ENCODE results near the gene TPSB2. TPM values are rescaled to one million over a fixed set of nuclear protein-coding genes. Genes with fewer than 3 reads are reported as not detected.
A peak's percentile ranks its signal among the peaks of the same experiment; 100 is the strongest.

TPSB2 gene
- total RNA-seq, 1 experiment from 2014 or later = 0.44 TPM

DNA sequence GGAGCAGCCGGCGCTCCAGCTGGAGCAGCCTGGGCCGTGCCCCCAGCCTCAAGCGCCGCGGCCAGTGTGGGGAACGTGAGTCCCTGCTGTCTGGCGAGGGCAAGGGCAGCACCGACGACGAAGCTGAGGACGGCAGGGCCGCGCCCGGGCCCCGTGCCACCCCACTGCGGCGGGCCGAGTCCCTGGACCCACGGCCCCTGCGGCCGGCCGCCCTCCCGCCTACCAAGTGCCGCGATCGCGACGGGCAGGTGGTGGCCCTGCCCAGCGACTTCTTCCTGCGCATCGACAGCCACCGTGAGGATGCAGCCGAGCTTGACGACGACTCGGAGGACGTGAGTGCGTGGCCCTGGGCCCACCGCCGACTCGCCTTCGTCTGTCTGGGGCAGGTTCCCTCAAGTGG lies 20.9 kb downstream of the TPSB2 start:
- no peak overlapping the region for H3K4me3 Mint-ChIP-seq
- H3K9me3 Mint-ChIP-seq = no peaks in the 10 kb centered on the region
- POLR2A ChIA-PET = no interaction called here
- 0 out of 2 replicates have a peak overlapping the region, but pooled peaks have one; percentile 49 for H3K27ac Mint-ChIP-seq
- H3K4me1 Mint-ChIP-seq = no peaks in the 10 kb centered on the region
- ATAC-seq = no peak
- H3K36me3 Mint-ChIP-seq = 0 out of 2 replicates have a peak, but pooled peaks cover 3% of the 10 kb centered on the region
- no peak for TF ChIP-seq CBFB (CRISPR knock-in tag; IDR thresholded peaks at IDR 0.05; ENCODE audit: low read depth)
- no peak for TF ChIP-seq RORB (CRISPR knock-in tag; IDR thresholded peaks at IDR 0.05)
- no peak for TF ChIP-seq ZBTB21 (CRISPR knock-in tag; IDR thresholded peaks at IDR 0.05; ENCODE audit: borderline replicate concordance)
- TF ChIP-seq, protein P1, sequence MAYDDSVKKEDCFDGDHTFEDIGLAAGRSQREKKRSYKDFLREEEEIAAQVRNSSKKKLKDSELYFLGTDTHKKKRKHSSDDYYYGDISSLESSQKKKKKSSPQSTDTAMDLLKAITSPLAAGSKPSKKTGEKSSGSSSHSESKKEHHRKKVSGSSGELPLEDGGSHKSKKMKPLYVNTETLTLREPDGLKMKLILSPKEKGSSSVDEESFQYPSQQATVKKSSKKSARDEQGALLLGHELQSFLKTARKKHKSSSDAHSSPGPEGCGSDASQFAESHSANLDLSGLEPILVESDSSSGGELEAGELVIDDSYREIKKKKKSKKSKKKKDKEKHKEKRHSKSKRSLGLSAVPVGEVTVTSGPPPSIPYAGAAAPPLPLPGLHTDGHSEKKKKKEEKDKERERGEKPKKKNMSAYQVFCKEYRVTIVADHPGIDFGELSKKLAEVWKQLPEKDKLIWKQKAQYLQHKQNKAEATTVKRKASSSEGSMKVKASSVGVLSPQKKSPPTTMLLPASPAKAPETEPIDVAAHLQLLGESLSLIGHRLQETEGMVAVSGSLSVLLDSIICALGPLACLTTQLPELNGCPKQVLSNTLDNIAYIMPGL (CRISPR knock-in tag; IDR thresholded peaks at IDR 0.05) = no peak
- TF ChIP-seq, protein P2, sequence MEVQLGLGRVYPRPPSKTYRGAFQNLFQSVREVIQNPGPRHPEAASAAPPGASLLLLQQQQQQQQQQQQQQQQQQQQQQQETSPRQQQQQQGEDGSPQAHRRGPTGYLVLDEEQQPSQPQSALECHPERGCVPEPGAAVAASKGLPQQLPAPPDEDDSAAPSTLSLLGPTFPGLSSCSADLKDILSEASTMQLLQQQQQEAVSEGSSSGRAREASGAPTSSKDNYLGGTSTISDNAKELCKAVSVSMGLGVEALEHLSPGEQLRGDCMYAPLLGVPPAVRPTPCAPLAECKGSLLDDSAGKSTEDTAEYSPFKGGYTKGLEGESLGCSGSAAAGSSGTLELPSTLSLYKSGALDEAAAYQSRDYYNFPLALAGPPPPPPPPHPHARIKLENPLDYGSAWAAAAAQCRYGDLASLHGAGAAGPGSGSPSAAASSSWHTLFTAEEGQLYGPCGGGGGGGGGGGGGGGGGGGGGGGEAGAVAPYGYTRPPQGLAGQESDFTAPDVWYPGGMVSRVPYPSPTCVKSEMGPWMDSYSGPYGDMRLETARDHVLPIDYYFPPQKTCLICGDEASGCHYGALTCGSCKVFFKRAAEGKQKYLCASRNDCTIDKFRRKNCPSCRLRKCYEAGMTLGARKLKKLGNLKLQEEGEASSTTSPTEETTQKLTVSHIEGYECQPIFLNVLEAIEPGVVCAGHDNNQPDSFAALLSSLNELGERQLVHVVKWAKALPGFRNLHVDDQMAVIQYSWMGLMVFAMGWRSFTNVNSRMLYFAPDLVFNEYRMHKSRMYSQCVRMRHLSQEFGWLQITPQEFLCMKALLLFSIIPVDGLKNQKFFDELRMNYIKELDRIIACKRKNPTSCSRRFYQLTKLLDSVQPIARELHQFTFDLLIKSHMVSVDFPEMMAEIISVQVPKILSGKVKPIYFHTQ (CRISPR knock-in tag; IDR thresholded peaks at IDR 0.05) = no peak
- no peak for TF ChIP-seq TP53 (CRISPR knock-in tag; IDR thresholded peaks at IDR 0.05)
- TF ChIP-seq, protein P3, sequence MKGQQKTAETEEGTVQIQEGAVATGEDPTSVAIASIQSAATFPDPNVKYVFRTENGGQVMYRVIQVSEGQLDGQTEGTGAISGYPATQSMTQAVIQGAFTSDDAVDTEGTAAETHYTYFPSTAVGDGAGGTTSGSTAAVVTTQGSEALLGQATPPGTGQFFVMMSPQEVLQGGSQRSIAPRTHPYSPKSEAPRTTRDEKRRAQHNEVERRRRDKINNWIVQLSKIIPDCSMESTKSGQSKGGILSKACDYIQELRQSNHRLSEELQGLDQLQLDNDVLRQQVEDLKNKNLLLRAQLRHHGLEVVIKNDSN (CRISPR knock-in tag; IDR thresholded peaks at IDR 0.05) = no peak
- no peak for TF ChIP-seq FOXJ3 (CRISPR knock-in tag; IDR thresholded peaks at IDR 0.05; ENCODE audit: borderline replicate concordance)
- no peak for TF ChIP-seq SP1 (CRISPR knock-in tag; conservative IDR thresholded peaks at IDR 0.05)
- CTCF ChIA-PET = no interaction called here
- no peak for DNase-seq (ENCODE audit: low spot score)
- H3K27me3 Mint-ChIP-seq (ENCODE audit: low read depth) = no peaks in the 10 kb centered on the region

DNA sequence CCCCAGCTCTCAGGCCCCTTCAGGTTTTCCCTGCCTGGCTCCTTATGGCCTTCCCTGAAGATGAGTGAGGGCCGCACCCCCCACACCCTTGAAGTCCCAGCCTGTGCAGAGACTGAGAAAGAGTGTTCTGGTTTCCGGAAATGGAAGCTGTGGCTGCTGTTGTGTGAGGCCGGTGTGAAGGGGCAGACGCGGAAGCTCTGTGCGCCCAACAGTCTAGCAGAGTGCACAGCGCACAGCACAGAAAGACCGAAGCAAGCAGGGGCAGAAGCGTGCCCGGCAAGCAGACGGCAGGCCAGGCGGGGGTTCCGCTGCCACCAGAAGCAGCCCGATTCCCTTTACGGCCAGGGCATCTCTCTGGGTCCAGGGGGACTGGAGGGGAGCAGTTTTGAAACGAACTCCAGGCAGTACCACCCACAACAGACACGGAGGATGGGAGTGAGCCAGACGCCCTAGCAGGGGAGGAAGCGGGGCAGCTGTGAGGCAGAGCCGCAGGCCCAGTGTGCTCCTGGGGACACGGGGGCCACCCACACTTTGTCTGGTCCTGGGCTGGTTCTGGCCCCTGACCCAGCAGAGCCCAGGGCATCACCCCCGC lies 21.6 kb downstream of the TPSB2 start:
- POLR2A ChIA-PET = no interaction called here
- Mint-ChIP-seq H3K36me3 (0 out of 2 replicates have a peak, but pooled peaks cover 3% of the 10 kb centered on the region), H3K4me1 (no peaks in the 10 kb centered on the region), H3K27me3 (ENCODE audit: low read depth) (no peaks in the 10 kb centered on the region), H3K27ac (no peak overlapping the region), H3K4me3 (no peak overlapping the region), H3K9me3 (no peaks in the 10 kb centered on the region)
- CTCF ChIA-PET = no interaction called here
- DNase-seq (ENCODE audit: low spot score) (no peak), ATAC-seq (no peak)
- no peak for TF ChIP-seq ZNF671 (CRISPR knock-in tag; IDR thresholded peaks at IDR 0.05)
- TF ChIP-seq, protein P4, sequence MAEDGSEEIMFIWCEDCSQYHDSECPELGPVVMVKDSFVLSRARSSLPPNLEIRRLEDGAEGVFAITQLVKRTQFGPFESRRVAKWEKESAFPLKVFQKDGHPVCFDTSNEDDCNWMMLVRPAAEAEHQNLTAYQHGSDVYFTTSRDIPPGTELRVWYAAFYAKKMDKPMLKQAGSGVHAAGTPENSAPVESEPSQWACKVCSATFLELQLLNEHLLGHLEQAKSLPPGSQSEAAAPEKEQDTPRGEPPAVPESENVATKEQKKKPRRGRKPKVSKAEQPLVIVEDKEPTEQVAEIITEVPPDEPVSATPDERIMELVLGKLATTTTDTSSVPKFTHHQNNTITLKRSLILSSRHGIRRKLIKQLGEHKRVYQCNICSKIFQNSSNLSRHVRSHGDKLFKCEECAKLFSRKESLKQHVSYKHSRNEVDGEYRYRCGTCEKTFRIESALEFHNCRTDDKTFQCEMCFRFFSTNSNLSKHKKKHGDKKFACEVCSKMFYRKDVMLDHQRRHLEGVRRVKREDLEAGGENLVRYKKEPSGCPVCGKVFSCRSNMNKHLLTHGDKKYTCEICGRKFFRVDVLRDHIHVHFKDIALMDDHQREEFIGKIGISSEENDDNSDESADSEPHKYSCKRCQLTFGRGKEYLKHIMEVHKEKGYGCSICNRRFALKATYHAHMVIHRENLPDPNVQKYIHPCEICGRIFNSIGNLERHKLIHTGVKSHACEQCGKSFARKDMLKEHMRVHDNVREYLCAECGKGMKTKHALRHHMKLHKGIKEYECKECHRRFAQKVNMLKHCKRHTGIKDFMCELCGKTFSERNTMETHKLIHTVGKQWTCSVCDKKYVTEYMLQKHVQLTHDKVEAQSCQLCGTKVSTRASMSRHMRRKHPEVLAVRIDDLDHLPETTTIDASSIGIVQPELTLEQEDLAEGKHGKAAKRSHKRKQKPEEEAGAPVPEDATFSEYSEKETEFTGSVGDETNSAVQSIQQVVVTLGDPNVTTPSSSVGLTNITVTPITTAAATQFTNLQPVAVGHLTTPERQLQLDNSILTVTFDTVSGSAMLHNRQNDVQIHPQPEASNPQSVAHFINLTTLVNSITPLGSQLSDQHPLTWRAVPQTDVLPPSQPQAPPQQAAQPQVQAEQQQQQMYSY (CRISPR knock-in tag; IDR thresholded peaks at IDR 0.05) = no peak
- no peak for TF ChIP-seq ATF1 (CRISPR knock-in tag; IDR thresholded peaks at IDR 0.05)
- no peak for TF ChIP-seq JAZF1 (CRISPR knock-in tag; IDR thresholded peaks at IDR 0.05)
- TF ChIP-seq JUN (CRISPR knock-in tag; IDR thresholded peaks at IDR 0.05) = no peak
- TF ChIP-seq, protein P5, sequence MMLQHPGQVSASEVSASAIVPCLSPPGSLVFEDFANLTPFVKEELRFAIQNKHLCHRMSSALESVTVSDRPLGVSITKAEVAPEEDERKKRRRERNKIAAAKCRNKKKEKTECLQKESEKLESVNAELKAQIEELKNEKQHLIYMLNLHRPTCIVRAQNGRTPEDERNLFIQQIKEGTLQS (CRISPR knock-in tag; conservative IDR thresholded peaks at IDR 0.05) = no peak
- TF ChIP-seq SP1 (CRISPR knock-in tag; conservative IDR thresholded peaks at IDR 0.05) = no peak
- TF ChIP-seq, protein P6, sequence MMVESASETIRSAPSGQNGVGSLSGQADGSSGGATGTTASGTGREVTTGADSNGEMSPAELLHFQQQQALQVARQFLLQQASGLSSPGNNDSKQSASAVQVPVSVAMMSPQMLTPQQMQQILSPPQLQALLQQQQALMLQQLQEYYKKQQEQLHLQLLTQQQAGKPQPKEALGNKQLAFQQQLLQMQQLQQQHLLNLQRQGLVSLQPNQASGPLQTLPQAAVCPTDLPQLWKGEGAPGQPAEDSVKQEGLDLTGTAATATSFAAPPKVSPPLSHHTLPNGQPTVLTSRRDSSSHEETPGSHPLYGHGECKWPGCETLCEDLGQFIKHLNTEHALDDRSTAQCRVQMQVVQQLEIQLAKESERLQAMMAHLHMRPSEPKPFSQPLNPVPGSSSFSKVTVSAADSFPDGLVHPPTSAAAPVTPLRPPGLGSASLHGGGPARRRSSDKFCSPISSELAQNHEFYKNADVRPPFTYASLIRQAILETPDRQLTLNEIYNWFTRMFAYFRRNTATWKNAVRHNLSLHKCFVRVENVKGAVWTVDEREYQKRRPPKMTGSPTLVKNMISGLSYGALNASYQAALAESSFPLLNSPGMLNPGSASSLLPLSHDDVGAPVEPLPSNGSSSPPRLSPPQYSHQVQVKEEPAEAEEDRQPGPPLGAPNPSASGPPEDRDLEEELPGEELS (CRISPR knock-in tag; IDR thresholded peaks at IDR 0.05) = no peak
- TF ChIP-seq, protein P7, sequence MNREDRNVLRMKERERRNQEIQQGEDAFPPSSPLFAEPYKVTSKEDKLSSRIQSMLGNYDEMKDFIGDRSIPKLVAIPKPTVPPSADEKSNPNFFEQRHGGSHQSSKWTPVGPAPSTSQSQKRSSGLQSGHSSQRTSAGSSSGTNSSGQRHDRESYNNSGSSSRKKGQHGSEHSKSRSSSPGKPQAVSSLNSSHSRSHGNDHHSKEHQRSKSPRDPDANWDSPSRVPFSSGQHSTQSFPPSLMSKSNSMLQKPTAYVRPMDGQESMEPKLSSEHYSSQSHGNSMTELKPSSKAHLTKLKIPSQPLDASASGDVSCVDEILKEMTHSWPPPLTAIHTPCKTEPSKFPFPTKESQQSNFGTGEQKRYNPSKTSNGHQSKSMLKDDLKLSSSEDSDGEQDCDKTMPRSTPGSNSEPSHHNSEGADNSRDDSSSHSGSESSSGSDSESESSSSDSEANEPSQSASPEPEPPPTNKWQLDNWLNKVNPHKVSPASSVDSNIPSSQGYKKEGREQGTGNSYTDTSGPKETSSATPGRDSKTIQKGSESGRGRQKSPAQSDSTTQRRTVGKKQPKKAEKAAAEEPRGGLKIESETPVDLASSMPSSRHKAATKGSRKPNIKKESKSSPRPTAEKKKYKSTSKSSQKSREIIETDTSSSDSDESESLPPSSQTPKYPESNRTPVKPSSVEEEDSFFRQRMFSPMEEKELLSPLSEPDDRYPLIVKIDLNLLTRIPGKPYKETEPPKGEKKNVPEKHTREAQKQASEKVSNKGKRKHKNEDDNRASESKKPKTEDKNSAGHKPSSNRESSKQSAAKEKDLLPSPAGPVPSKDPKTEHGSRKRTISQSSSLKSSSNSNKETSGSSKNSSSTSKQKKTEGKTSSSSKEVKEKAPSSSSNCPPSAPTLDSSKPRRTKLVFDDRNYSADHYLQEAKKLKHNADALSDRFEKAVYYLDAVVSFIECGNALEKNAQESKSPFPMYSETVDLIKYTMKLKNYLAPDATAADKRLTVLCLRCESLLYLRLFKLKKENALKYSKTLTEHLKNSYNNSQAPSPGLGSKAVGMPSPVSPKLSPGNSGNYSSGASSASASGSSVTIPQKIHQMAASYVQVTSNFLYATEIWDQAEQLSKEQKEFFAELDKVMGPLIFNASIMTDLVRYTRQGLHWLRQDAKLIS (CRISPR knock-in tag; IDR thresholded peaks at IDR 0.05; ENCODE audit: borderline replicate concordance) = no peak
- no peak for TF ChIP-seq FOXP1 (CRISPR knock-in tag; IDR thresholded peaks at IDR 0.05; ENCODE audit: borderline replicate concordance)
- no peak for TF ChIP-seq ZNF423 (CRISPR knock-in tag; IDR thresholded peaks at IDR 0.05)
